Lower lobe of right lung (tissue), 2 donors: ENCODE measurements around the gene DLG3. TPM values are rescaled to one million over a fixed set of nuclear protein-coding genes. Genes with fewer than 3 reads are reported as not detected.
A peak's percentile ranks its signal among the peaks of the same experiment; 100 is the strongest.

Source experiments
- ATAC-seq, 2 donors: fragments of 200-7000 bp; cut with Tn5 transposase; one replicate each; pipeline ENCODE4 v1.9.1; 2020 to 2022; ENCODE audit warnings: mild to moderate bottlenecking in 2 of 2, moderate library complexity in 2 of 2
- DNase-seq: peaks from one replicate; pipeline ENCODE4 v3.0.0-alpha.2; 2020
- H3K27ac ChIP-seq: fragments of 200-600 bp; one replicate; pipeline ENCODE4 v1.8.0; 2022
- H3K27me3 ChIP-seq: fragments of 200-600 bp; one replicate; pipeline ENCODE4 v1.8.0; 2022; ENCODE audit warnings: low read depth
- H3K36me3 ChIP-seq: fragments of 200-600 bp; one replicate; pipeline ENCODE4 v1.8.0; 2022; ENCODE audit warnings: mild to moderate bottlenecking
- H3K4me1 ChIP-seq: fragments of 200-600 bp; one replicate; pipeline ENCODE4 v1.8.0; 2022
- H3K4me3 ChIP-seq: fragments of 200-600 bp; one replicate; pipeline ENCODE4 v1.8.0; 2022; ENCODE audit warnings: mild to moderate bottlenecking
- H3K9me3 ChIP-seq: fragments of 200-600 bp; one replicate; pipeline ENCODE4 v1.8.0; 2022
- intact Hi-C: fragments of 100-400 bp; cut with DNase I; formaldehyde crosslinking; loops from one replicate; pipeline ENCODE4 v1.11.0; 2022
- total RNA-seq: library from RNA; stranded (reverse); fragmentation: NEBNext Ultra II Directional; extraction: Animal tissue kit (Norgen Biotek cat#: 25700); gene quantifications from one replicate; pipeline ENCODE4 v1.2.1, GENCODE V29; 2021
- TF ChIP-seq, protein P1 (sequence below): fragments of 200-600 bp; IDR thresholded peaks from one replicate; pipeline ENCODE4 v1.8.0; 2022; ENCODE audit warnings: antibody characterized with exemption, mild to moderate bottlenecking
- donor health status: DM: no; HTN: yes; CAD: no; lungs with severe emphysema.

The DLG3 gene
- total RNA-seq, 1 donor from 2014 or later, result 24.1 TPM

DNA sequence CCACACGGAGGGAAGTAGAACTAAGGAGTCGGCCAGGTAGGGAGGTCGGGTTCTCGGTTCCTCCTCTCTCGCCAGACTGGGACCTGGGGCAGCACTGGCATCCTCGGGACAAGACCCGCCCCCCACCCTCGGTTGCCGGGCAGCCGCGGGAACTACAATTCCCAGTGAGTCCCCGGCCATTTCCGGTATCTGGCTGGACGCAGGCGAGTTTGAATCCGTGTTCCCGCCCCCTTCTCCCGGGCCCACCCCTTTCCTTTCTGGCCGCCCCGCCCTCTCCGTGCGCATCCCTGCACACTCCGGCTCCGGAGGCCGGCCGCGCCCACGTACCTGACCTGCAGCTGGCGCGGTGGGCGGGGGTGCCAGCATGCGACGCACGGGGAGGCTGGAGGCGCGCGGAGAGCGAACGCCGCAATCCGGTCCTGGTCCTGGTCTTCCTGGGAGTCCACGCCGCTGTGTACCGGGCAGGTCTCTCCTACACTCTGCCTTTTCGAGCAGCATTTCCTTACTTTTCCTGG lies 10.2 kb upstream of the DLG3 start:
- Histone ChIP-seq H3K27me3 (no peaks in the 10 kb centered on the region), H3K9me3 (no peaks in the 10 kb centered on the region), H3K36me3 (no peaks in the 10 kb centered on the region), H3K4me3 (peak overlapping the region; percentile 71), H3K27ac (peak overlapping the region; percentile 64), H3K4me1 (no peaks in the 10 kb centered on the region)
- intact Hi-C loops, result no loop called here
- DNase-seq (peak; percentile 87), ATAC-seq (peak; percentile 94 to 95)
- TF ChIP-seq, protein P1, sequence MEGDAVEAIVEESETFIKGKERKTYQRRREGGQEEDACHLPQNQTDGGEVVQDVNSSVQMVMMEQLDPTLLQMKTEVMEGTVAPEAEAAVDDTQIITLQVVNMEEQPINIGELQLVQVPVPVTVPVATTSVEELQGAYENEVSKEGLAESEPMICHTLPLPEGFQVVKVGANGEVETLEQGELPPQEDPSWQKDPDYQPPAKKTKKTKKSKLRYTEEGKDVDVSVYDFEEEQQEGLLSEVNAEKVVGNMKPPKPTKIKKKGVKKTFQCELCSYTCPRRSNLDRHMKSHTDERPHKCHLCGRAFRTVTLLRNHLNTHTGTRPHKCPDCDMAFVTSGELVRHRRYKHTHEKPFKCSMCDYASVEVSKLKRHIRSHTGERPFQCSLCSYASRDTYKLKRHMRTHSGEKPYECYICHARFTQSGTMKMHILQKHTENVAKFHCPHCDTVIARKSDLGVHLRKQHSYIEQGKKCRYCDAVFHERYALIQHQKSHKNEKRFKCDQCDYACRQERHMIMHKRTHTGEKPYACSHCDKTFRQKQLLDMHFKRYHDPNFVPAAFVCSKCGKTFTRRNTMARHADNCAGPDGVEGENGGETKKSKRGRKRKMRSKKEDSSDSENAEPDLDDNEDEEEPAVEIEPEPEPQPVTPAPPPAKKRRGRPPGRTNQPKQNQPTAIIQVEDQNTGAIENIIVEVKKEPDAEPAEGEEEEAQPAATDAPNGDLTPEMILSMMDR, result no peak

DNA sequence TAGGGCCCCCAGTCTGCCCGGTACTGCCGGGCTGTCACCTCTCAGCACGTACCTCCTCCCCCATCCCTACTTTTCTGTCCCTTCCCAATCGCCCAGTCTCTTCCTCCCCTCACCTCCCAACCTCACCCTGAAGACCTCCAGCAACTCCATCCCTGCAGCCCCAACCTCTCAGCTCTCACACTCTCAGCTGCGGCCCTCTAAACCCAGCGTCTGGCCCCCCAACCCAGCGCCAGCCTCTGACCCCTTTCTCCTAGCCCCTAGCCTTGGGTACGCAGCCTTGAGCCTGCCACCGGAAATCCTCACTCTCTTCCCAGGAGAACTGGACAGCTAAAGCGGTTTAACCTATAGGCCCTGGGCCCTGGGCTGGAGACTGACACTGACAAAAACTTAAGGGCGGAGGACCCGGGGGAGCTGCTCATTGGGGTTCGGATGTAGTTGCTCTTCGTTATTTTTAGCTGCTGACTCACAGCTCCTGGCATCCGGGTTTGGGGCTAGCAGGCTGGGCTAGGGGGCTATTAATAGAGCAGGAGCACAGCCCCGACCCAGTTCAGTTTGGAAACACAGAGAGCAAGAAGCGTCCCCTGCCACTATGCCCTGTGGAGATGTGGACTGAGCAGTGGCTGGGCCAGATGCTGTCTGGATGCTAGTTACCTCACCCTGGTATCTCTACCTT lies 9.6 kb upstream of the DLG3 start:
- ATAC-seq (no peak), DNase-seq (no peak)
- Histone ChIP-seq H3K9me3 (no peaks in the 10 kb centered on the region), H3K4me3 (peak overlapping the region; percentile 71), H3K36me3 (no peaks in the 10 kb centered on the region), H3K4me1 (no peaks in the 10 kb centered on the region), H3K27ac (no peak overlapping the region), H3K27me3 (no peaks in the 10 kb centered on the region)
- TF ChIP-seq, protein P1, result no peak
- intact Hi-C loops, result no loop called here

DNA sequence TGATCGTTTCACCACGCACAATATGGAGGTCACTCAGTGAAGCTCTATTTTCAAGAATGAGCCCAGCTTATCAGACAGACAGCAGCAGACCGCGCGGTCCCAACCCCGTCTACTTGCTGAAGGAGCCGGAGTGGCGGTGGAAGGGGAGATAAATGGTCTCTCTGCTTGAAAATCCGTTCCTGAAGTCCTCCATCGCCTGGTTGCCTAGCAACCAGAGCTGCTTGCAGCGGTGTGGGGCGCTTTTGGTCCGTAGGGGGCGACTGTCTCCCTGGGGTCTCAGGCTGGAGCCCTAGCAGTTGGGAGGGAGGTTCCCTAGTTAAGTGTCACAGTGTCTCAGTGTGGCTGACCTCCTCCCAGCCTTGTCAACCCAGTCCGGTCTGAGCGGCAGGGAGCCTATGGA lies 8.3 kb upstream of the DLG3 start:
- Histone ChIP-seq H3K9me3 (no peaks in the 10 kb centered on the region), H3K27me3 (no peaks in the 10 kb centered on the region), H3K36me3 (no peaks in the 10 kb centered on the region), H3K4me1 (no peaks in the 10 kb centered on the region), H3K4me3 (no peak overlapping the region), H3K27ac (no peak overlapping the region)
- intact Hi-C loops, result no loop called here
- no peak for ATAC-seq
- TF ChIP-seq, protein P1, result no peak
- no peak for DNase-seq

DNA sequence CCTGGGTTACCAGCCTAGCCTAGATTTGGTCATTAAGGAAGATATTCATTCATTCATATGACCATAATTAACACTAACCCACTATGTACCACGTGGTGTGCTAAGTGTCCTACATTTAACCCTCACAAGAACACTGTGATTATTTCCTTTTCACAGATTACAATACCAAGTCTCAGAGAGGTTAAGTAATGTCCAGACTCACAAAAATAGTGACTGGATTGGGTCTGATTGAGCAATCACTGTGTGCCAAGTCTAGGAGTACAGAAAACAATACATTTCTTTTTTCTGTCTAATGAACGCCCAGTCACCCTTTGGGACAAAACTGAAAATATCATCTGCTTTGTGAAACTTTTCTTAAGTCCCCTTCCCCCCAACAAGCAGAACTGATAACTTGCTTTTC lies 7.6 kb upstream of the DLG3 start:
- no peak for ATAC-seq
- H3K9me3 ChIP-seq, result no peaks in the 10 kb centered on the region
- no peak for DNase-seq
- no peaks in the 10 kb centered on the region for H3K27me3 ChIP-seq
- no peaks in the 10 kb centered on the region for H3K36me3 ChIP-seq
- TF ChIP-seq, protein P1, result no peak
- H3K4me1 ChIP-seq, result no peaks in the 10 kb centered on the region
- intact Hi-C loops, result no loop called here
- no peak overlapping the region for H3K27ac ChIP-seq
- H3K4me3 ChIP-seq, result no peak overlapping the region

DNA sequence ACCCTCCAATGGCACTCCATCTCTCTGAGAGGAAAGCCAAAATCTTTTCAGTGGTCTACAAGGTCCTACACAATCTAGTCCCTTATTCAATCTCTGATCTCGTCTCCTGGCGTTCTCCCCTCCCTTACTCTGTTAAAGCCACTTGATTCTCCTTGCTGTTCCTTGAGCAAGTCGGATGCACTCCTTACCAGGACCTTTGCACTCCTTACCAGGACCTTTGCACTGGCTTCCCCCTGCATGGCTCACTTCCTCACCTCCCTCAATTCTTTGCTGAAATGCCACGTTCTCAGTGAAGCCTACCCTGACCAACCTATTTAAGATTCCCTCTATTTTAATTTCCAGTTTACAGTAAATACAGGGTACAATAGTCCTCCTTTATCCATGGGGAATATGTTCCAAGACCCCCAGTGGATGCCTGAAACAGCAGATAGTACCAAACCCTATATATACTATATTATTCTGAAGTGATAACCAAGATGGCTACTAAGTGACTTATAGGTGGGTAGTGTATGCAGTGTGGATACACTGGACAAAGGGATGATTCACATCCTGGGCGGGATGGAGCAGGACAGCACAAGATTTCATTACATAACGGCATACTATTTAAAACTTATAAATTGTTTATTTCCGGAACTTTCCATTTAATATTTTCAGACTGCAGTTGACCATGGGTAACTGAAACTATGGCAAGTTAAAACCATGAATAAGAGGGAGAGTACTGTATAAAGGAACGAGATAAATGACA lies 6.5 kb upstream of the DLG3 start:
- ATAC-seq (no peak), DNase-seq (no peak)
- H3K27ac ChIP-seq, result no peak overlapping the region
- no peaks in the 10 kb centered on the region for H3K9me3 ChIP-seq
- TF ChIP-seq, protein P1, result no peak
- H3K4me1 ChIP-seq, result no peaks in the 10 kb centered on the region
- H3K27me3 ChIP-seq, result no peaks in the 10 kb centered on the region
- no peak overlapping the region for H3K4me3 ChIP-seq
- intact Hi-C loops, result no loop called here
- no peaks in the 10 kb centered on the region for H3K36me3 ChIP-seq
